HTR-8/SVneo (cell line): ENCODE data around the gene CAPZB.

Experiments used
- DNase-seq: peaks from one replicate; pipeline ENCODE4 v3.0.0; 2011; ENCODE audit warnings: low spot score, mixed read lengths; ENCODE audit not compliant: insufficient read length
- FAIRE-seq: peaks from 2 replicates; lab custom pipeline; 2011; peaks lifted over from hg19 to GRCh38; lab: Jason Lieb, UNC

CAPZB gene

DNA sequence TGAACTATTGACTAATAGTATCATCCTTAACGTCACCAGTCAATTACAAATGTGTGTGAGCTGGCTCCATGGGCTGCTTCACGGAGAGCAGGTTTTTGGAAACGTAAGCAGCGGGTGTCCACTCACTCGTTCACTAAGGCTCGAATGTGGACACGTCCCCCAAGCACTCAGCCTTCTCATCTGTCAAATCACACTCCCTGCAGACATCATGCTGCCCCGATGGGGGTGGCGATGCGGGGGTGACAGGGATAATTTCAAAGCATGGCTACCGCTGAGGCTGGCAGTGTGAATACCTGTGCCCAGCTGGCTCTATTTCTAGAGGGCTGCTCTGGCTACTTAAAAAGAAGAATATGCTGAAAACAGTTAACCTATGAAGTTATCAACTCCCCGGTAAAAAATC lies 71.3 kb downstream of the CAPZB start:
- FAIRE-seq (no peak), DNase-seq (no peak)

GRCh38 chr1:19412654-19413053 lies 72.7 kb downstream of the CAPZB start:
- DNase-seq = no peak

DNA sequence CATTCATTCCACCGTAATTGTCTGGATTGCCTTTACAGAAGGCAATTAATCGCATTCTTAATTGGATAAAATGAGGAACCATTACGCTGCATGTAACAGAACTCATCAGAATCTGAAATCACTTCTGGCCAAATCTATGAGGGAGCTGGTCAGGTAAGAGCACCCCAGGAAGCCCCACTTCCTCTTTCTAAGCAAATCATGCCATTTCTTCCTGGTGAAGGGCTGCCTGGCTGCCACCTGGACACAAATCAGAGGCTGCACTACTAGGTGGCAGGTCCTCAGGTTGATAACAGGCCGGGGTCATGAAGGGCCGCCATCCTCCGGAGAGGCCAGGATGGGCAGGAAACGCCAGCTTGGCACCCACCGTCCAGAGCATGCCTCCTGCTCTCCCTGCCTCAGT lies 73.7 kb downstream of the CAPZB start:
- DNase-seq = no peak
- FAIRE-seq = no peak

More at GRCh38 chr1:19412654-19413053, 72.7 kb downstream of the CAPZB start:
- no peak for FAIRE-seq

GRCh38 chr1:19410393-19410792 lies 74.9 kb downstream of the CAPZB start:
- FAIRE-seq = no peak

GRCh38 chr1:19409477-19410341 lies 75.6 kb downstream of the CAPZB start:
- no peak for DNase-seq
- no peak for FAIRE-seq

More at GRCh38 chr1:19410393-19410792, 74.9 kb downstream of the CAPZB start:
- no peak for DNase-seq

GRCh38 chr1:19407494-19408096 lies 77.7 kb downstream of the CAPZB start:
- no peak for FAIRE-seq
- DNase-seq = no peak

DNA sequence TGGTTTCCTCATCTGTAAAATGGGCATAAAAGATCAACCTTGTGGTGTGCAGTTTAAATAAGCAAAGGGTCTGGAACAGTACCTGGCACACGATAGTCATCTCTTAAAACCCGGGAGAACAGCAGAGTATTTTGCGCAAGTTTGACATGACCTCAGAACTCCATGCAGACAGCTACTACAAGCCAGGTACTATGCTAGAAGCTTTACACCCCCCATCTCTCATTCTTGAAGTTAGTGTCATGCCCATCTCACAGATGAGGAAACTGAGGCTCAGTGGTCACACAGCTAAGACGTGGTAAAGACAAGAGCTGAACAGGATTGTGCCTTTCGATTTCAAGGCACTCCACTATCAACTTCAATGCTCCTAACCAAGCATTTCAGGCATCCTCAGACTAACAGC lies 78.7 kb downstream of the CAPZB start:
- DNase-seq = no peak
- FAIRE-seq = no peak

GRCh38 chr1:19405761-19406487 lies 79.4 kb downstream of the CAPZB start:
- FAIRE-seq (no peak), DNase-seq (no peak)

- FAIRE-seq (no peak), DNase-seq (no peak)
These were observed 80.1 kb downstream of the CAPZB start for GRCh38 chr1:19405195-19405760.

- DNase-seq = no peak
- no peak for FAIRE-seq
These were observed 80.6 kb downstream of the CAPZB start for GRCh38 chr1:19404748-19405147.

DNA sequence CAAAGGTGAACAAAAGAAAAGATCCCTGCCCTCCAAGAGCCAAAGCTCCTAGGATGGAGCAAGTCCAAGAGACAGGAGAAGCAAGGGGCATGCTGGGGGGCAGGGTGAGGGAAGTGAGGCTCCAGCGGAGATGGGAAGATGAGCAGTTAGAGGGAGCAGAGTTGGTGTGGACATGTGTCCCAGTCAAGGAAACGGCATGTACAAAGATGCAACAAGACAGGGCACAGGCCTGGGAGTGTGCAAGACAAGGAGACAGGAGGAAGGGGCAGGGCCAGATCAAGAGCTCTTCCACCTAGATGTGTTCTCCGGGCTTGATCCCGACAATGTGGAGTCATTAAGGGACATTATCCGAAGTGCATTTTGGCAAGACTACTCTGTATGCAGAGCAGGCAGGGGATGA lies 82.1 kb downstream of the CAPZB start:
- no peak for FAIRE-seq

DNA sequence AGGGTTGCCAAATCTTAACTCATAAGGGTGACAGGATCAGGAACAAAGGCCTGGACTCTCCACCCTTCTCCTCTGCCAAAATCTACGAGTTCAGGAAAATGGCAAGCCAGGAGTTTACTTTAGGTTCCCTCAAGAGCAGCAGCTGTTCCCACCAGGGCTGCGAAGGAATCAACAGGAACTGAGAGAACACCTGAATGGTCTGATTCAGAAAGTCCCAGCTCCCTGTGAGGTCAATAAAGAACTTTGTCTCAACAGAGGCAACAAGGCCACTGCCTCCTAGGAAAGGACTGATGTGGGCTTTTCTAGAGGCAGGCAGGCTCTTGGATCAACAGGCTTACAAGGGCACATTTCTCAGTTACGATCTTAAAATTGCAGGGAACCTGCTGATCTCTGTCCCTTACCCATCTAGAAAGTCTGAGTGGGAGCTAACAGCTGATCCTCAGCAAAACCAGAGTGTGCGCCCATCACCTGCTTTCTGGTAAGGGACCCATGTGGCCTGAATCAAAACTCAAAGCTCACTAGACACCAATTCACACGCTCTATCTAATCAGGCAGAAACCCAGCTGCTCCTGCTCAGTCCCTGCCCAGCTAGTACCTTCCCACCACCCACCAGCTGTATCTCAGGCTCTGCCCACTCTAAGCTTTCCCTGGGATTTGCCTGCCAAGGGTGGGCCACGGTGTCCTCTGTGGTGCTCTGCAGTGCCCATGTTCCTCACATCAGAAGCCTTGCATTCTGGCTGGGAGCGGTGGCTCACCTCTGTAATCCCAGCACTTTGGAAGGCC lies 83.1 kb downstream of the CAPZB start:
- DNase-seq (no peak), FAIRE-seq (no peak)

More for the DNA sequence above, 82.1 kb downstream of the CAPZB start:
- no peak for DNase-seq

DNA sequence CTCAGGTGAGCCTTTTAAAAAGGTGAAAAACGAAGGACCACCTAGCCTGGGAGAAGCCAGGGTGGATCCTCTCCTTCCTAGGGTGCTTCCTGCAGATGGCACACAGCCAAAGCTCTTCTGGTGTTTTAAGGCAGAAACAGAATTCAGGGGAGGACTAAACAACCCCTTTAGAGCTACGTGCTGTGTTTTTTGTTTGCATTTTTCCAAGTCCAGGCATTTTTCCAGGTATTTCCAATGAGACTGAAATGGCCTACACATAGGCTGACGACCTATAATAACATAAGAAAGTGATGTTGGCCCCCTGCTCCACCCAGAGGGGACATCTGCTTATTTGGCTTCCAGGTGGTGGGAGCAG lies 83.8 kb downstream of the CAPZB start:
- FAIRE-seq = no peak

DNA sequence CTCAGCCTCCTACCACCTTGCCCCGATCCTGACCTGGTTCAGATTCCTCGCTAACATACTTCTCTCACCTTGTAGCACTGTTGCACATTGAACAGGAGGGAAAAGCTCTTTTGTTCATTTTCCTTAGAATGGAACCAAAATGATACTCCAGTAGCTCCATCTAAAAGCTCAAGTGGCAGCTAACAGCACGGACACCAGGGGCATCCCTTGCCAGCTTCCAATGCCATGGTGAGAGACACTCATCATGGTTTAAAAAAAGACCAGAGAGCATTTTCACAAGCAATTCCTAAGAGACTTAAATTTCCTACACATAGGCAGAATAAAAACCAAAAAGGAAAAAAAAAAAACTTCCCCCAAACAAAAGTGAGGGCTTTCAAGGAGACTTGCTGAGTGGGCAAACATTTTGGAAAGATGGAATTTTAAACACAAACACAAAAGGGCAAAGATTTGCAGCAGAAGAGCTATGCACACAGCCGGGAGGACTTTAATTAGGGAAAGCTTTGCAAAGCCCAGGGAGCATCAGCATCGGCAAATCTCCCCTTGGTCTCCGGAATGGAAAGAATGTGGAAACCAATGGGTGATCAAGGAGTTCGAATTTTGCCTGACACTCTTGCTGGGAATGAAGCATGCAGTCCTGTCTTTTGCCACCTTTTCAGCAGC lies 84.3 kb downstream of the CAPZB start:
- no peak for FAIRE-seq
- no peak for DNase-seq

More for the DNA sequence above, 83.8 kb downstream of the CAPZB start:
- DNase-seq = no peak

DNA sequence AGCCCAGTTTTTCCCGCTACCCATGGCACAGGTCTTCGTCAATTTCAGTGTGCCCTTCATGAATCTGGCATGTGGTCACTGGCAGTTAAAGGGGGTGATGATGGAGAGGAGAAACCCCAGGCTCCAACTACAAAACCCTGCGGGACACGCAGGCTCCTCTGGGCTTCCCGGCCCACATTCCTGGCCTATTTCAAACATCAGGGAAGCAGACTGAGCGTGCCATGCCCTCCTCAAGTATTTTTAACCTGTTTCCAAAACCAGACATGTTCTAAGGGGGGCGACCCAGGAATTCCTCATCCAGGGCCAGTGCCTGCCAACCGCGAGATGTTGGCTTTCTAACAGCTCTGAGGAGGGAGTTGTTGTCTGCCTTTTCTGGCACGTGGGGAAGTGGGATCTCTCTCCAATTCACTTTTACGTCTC lies 85.1 kb downstream of the CAPZB start:
- DNase-seq = no peak
- FAIRE-seq = no peak

DNA sequence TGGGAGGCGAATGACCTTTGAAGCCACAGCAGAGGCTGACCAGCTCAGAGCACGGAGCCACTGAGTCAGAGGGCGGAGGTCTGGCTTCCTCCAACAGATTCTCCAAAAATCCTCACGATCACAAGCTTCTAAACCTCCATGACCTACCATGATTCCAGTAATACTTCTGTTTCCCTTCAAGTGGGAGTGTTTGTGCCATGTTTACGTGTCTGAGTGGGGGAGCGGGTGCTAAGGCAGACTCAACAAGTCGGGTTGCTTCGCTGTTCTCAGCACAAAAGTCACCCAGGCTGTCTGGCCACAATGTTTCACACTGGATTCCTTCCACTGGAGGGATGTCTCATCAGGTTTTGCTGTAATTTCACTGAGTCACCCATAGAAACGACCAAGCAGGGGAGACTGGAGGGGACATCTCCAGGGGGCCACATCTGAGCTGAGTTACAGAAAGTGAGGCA lies 87.0 kb downstream of the CAPZB start:
- FAIRE-seq (no peak), DNase-seq (peak; percentile 46)

DNA sequence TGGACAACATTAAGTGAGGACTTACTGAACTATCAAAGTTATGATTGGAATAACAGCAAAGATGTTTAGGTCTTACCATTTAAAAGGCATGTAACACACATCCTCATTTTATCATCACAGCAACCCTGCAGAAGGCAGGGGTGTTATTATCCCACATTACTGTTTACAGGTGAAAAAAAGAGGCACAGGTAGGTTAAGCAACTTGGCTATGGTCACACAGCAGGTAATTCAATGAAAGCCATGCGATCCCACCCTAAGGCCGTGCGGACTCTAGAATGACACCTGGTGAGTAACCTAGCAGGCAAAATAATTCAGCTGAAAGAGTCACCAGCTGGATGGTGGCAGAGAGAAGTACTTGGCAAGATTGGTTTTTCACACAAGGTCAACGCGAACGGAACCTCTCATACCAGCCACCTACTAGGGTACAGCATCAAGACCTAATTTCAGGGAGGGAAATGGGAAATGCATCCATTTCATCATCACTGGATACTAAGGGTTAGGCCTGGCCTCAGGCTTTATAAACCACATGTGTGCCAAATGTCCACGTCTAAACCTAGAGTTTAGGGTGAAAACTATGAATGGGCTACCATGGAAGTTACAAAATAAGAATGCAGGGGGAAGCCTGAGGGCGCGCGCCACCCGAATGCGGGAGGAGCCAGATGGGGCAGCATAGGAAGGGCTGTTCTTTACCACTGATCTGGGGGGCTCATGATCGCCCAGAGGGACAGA lies 88.0 kb downstream of the CAPZB start:
- DNase-seq (no peak), FAIRE-seq (no peak)

DNA sequence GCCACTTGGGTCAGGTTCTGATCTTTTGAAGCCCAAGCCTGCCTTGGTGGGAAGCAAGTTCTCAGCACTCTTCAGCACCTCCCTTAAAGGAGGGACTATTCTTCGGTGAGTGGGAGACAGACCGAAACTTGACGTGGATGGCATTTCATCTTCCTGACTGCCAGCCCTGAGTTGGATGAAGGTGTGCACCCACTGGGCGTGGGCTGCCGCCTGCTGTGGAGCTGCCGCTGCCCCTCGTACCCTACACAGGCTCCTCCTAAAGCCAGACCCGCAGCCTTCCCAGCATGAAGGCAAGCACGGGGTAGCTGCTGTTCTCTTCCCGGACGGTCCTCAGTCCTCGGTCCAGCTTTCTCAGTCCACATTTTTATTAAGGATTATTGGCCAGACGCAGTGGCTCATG lies 89.1 kb downstream of the CAPZB start:
- FAIRE-seq (peak; percentile 9), DNase-seq (no peak)
